ENCODE results near the gene MRTFA. TPM values are rescaled to one million over a fixed set of nuclear protein-coding genes. Genes with fewer than 3 reads are reported as not detected.

Gene MRTFA
- total RNA-seq, 1 donor, result 44.9 TPM

- H3K4me3 ChIP-seq (ENCODE audit: low read depth, low read length), result no peak overlapping the region
- TF ChIP-seq CTCF (IDR thresholded peaks at IDR 0.05; ENCODE audit: insufficient read depth, low read depth, low read length), result no peak
- DNase-seq (ENCODE audit: low read depth), result no peak
Measured at GRCh38 chr22:40446203-40446602, 190.3 kb downstream of the MRTFA start.

- DNase-seq (ENCODE audit: low read depth), result no peak
- TF ChIP-seq CTCF (IDR thresholded peaks at IDR 0.05; ENCODE audit: insufficient read depth, low read depth, low read length), result no peak
- no peak overlapping the region for H3K4me3 ChIP-seq (ENCODE audit: low read depth, low read length)
Measured at GRCh38 chr22:40444178-40444831, 192.2 kb downstream of the MRTFA start.

GRCh38 chr22:40443732-40444131 is 192.8 kb downstream of the MRTFA start:
- TF ChIP-seq CTCF (IDR thresholded peaks at IDR 0.05; ENCODE audit: insufficient read depth, low read depth, low read length), result no peak
- no peak for DNase-seq (ENCODE audit: low read depth)
- H3K4me3 ChIP-seq (ENCODE audit: low read depth, low read length), result no peak overlapping the region

- H3K4me3 ChIP-seq (ENCODE audit: low read depth, low read length), result no peak overlapping the region
- DNase-seq (ENCODE audit: low read depth), result peak; percentile 54
- no peak for TF ChIP-seq CTCF (IDR thresholded peaks at IDR 0.05; ENCODE audit: insufficient read depth, low read depth, low read length)
Measured at GRCh38 chr22:40441761-40442390, 194.6 kb downstream of the MRTFA start.

- peak overlapping the region; percentile 28 for H3K4me3 ChIP-seq (ENCODE audit: low read depth, low read length)
- peak; percentile 66 for TF ChIP-seq CTCF (IDR thresholded peaks at IDR 0.05; ENCODE audit: insufficient read depth, low read depth, low read length)
Measured at GRCh38 chr22:40436505-40437431, 199.8 kb downstream of the MRTFA start.

GRCh38 chr22:40434745-40435144 is 201.8 kb downstream of the MRTFA start:
- no peak for DNase-seq (ENCODE audit: low read depth)
- TF ChIP-seq CTCF (IDR thresholded peaks at IDR 0.05; ENCODE audit: insufficient read depth, low read depth, low read length), result no peak
- H3K4me3 ChIP-seq (ENCODE audit: low read depth, low read length), result no peak overlapping the region

More at GRCh38 chr22:40436505-40437431, 199.8 kb downstream of the MRTFA start:
- peak; percentile 83 for DNase-seq (ENCODE audit: low read depth)

Measured in fibroblast of villous mesenchyme (primary cell).